Activated T-cell treated with anti-CD3 and anti-CD28 coated beads, Interleukin-2, amount 50 U/mL, for 72 hours (primary cell): ENCODE data around the gene LRRTM4. TPM values are rescaled to one million over a fixed set of nuclear protein-coding genes. Genes with fewer than 3 reads are reported as not detected.
"Not testable (repeated sequence)": the region's sequence is repeated elsewhere in the genome, so short reads cannot be mapped to it uniquely, and the experiment has no call there.

Experiments used
- ATAC-seq, 2 donors: fragments of 150-1000 bp; cut with Tn5 transposase; replicated peaks in 1 of 2; 2 replicates each; pipeline ENCODE4 v1.10.0; 2021; ENCODE audit warnings: moderate library complexity in 2 of 2, mild to moderate bottlenecking in 1 of 2
- DNase-seq, 2 donors: peaks; one replicate each; pipeline ENCODE4 v3.0.0; 2021 to 2022; ENCODE audit warnings: mixed read lengths in 1 of 2
- H3K27ac Mint-ChIP-seq: one replicate; pipeline ENCODE4 v1.8.0; 2022; ENCODE audit warnings: mild to moderate bottlenecking, moderate library complexity, mixed read lengths
- H3K27me3 Mint-ChIP-seq: one replicate; pipeline ENCODE4 v1.8.0; 2022; ENCODE audit warnings: low read depth, mixed read lengths
- H3K36me3 Mint-ChIP-seq, 2 donors: one replicate each; pipeline ENCODE4 v1.8.0; 2022; ENCODE audit warnings: mixed read lengths in 2 of 2, mild to moderate bottlenecking in 1 of 2; ENCODE audit not compliant: insufficient read depth in 2 of 2
- H3K4me1 Mint-ChIP-seq: one replicate; pipeline ENCODE4 v1.8.0; 2022; ENCODE audit warnings: low read depth, mixed read lengths
- H3K4me3 Mint-ChIP-seq, 2 donors: one replicate each; pipeline ENCODE4 v1.8.0; 2022; ENCODE audit warnings: mild to moderate bottlenecking in 2 of 2, mixed read lengths in 2 of 2, moderate library complexity in 2 of 2
- H3K9me3 Mint-ChIP-seq, 2 donors: one replicate each; pipeline ENCODE4 v1.8.0; 2022; ENCODE audit warnings: mixed read lengths in 2 of 2
- total RNA-seq, 2 donors: library from RNA; stranded (reverse); gene quantifications; one replicate each; pipeline ENCODE4 v1.2.3, GENCODE V29; 2022

The LRRTM4 gene
- total RNA-seq, 2 donors from 2014 or later: not detected

DNA sequence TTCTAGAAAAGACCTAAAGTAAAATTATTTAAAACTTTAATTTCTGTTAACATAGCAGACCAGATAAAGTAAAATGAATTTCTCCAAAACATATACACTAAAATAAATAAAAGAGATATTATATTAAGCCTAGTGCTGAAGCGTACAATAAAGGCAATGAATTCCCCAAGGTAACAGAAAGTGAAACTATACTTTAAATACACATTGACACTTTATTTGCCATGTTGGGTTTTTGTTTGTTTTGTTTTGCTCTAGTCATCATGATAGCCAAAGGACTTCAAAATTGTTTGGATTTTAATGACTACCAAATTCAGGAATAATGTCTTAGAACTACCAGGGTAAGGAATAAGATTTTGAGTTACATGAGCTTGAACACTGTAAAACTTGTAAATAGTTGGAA, 413.3 kb downstream of the LRRTM4 start:
- peaks cover 1 to 2% of the 10 kb centered on the region in 2 donors for H3K36me3 Mint-ChIP-seq
- no peaks in the 10 kb centered on the region for H3K4me1 Mint-ChIP-seq
- H3K9me3 Mint-ChIP-seq: peaks cover 12 to 13% of the 10 kb centered on the region in 2 donors
- H3K4me3 Mint-ChIP-seq: no peak overlapping the region
- H3K27me3 Mint-ChIP-seq: no peaks in the 10 kb centered on the region
- H3K27ac Mint-ChIP-seq: no peak overlapping the region
- DNase-seq: no peak
- ATAC-seq: no peak

DNA sequence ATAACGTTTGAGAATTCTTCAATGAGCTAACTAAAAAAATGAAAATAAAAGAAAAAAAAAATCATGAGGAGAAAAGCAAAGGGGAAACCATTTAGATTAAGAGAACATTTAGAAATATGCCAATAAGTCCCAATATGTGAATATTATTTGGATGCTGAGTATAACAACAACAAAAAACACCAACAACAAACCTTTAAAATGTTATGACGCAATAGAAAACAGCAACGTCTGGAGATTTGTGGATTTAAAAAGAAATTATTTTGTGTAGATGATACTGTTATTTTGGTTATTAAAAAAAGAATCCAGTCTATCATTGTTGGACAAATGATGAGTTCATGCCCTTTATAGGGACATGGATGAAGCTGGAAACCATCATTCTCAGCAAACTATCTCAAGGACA, 417.2 kb downstream of the LRRTM4 start:
- H3K9me3 Mint-ChIP-seq: peaks cover 8 to 13% of the 10 kb centered on the region in 2 donors
- no peak for DNase-seq
- no peak overlapping the region for H3K4me3 Mint-ChIP-seq
- no peak overlapping the region for H3K27ac Mint-ChIP-seq
- no peaks in the 10 kb centered on the region for H3K4me1 Mint-ChIP-seq
- no peak for ATAC-seq
- H3K27me3 Mint-ChIP-seq: no peaks in the 10 kb centered on the region
- no peaks in the 10 kb centered on the region for H3K36me3 Mint-ChIP-seq

DNA sequence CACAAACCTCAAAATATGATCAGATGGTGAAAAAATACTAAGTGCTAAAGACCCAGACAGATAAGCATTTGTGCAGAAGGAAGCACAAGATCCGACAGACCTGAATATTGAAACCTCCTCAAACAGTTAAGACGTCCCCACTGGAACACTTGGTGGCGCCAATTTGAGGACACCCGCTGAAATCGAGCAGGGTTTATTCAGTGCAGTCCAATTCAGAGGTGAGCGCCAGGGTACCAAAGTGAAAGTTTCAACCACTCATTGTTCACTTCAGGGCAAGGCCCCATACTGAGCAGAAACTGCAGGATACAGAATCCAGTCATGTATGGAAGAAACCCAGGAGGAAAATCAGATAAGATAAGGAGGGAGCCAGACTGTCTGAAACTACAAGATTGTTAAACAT, 417.6 kb downstream of the LRRTM4 start:
- DNase-seq: no peak
- no peak for ATAC-seq
- peaks cover 8 to 13% of the 10 kb centered on the region in 2 donors for H3K9me3 Mint-ChIP-seq
- no peaks in the 10 kb centered on the region for H3K36me3 Mint-ChIP-seq
- no peak overlapping the region for H3K4me3 Mint-ChIP-seq
- no peaks in the 10 kb centered on the region for H3K27me3 Mint-ChIP-seq
- H3K4me1 Mint-ChIP-seq: no peaks in the 10 kb centered on the region
- H3K27ac Mint-ChIP-seq: no peak overlapping the region

DNA sequence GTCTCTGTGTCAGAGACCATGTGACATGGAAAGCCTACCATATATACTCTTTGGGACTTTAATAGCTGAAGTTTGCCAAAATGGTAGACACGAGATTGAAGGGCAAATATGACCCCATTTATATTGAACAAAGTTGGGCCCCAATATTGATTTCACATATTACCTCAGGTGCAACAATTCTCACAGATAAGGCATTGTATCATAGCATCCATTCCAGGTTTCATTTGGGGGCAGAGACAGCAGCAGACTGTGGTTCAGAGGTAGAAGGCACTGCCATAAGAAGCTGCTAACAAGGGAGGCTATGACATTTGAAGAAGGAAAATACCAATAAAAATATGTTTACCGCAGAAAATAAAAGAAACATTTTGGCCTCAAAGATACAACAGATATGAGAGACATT, 419.2 kb downstream of the LRRTM4 start:
- Mint-ChIP-seq H3K27ac (no peak overlapping the region), H3K4me3 (no peak overlapping the region), H3K4me1 (no peaks in the 10 kb centered on the region), H3K9me3 (peaks cover 7 to 11% of the 10 kb centered on the region in 2 donors), H3K36me3 (no peaks in the 10 kb centered on the region), H3K27me3 (no peaks in the 10 kb centered on the region)
- no peak for ATAC-seq
- no peak for DNase-seq

DNA sequence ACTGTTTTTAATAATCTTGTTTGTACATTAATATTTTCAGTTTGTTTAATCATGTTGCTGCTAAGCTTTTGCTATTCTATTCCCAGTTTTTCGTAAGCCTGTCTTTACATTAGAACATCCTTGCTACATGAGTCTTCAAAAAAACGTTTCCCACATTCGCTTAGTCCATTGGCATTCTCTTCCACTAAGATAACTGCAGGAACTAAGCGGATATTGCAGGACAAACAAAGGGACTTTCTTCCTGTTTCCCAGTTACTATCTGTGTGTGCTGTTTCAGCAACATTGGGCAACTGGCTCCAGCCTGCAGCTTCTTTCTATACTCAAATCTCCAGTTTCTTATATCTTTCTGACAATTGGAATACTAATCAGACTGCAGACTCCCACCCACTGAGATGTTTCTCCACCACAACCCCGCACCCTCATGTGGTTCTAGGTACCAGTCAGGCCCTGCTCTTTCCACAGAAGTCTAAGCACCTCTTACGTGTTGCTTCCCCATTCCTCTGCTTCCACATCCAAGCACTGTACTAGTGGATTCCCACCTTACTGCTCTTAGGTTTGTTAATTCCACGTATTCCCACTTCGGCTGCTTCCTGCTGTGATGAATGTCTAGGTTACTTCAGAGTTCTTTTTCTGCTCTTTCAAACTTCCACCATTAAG, 420.3 kb downstream of the LRRTM4 start:
- no peak for DNase-seq
- Mint-ChIP-seq H3K4me3 (no peak overlapping the region), H3K36me3 (no peaks in the 10 kb centered on the region), H3K4me1 (no peaks in the 10 kb centered on the region), H3K27me3 (no peaks in the 10 kb centered on the region), H3K9me3 (peaks cover 7 to 11% of the 10 kb centered on the region in 2 donors), H3K27ac (no peak overlapping the region)
- ATAC-seq: no peak

DNA sequence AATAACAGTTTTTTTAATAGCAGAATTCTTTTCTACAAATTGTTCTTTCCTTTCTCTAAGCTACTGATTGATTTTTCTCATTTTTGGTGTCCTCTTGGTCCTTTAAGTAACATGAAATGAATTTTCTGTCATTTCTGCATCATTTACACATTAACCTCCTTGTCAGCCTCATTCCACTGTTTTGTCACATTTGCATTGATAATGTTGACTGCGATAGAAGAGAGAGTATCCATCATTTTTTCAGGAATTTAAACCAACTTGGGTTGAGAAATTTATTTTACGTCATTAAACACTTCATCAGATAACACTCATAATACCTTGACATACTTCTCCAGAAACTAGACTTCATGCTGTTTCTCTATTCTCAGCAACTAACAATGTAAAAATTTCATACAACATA, 422.2 kb downstream of the LRRTM4 start:
- H3K4me1 Mint-ChIP-seq: no peaks in the 10 kb centered on the region
- H3K27me3 Mint-ChIP-seq: no peaks in the 10 kb centered on the region
- DNase-seq: no peak
- no peaks in the 10 kb centered on the region for H3K36me3 Mint-ChIP-seq
- ATAC-seq: no peak
- H3K27ac Mint-ChIP-seq: no peak overlapping the region
- no peak overlapping the region for H3K4me3 Mint-ChIP-seq
- peaks cover 7 to 10% of the 10 kb centered on the region in 2 donors for H3K9me3 Mint-ChIP-seq

DNA sequence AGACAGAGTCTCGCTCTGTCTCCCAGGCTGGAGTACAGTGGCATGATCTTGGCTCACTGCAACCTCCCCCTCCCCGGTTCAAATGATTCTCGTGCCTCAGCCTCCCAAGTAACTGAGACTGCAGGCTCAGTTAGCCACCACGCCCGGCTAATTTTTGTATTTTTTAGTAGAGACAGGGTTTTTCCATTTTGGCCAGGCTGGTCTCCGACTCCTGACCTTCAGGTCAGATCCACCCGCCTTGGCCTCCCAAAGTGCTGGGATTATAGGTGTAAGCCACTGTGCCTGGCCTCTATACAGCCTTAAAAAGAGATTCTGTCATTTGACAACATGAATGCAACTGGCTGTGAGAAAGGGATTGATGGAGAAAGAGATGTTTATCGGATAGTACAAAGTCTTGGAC, 426.7 kb downstream of the LRRTM4 start:
- H3K27ac Mint-ChIP-seq, H3K4me3 Mint-ChIP-seq, H3K9me3 Mint-ChIP-seq, H3K27me3 Mint-ChIP-seq, ATAC-seq, H3K4me1 Mint-ChIP-seq, H3K36me3 Mint-ChIP-seq, DNase-seq: not testable (repeated sequence)

DNA sequence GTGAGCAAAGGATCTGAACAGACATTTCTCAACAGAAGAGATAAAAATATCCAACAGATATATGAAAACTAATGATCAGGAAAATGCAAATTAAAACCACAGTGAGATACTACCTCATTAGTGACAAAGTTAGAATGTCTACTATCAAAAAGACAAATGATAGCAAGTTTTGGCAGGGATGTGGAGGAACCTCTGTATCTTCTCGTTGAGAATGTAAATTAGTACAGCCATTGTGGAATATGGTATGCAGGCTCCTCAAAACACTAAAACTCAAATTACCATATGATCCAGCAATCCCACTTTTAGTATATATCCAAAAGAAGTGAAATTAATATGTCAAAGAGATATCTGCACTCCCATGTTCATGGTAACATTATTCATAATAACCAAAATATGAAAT, 427.1 kb downstream of the LRRTM4 start:
- Mint-ChIP-seq H3K4me3 (no peak overlapping the region), H3K36me3 (peaks cover 0 to 2% of the 10 kb centered on the region in 2 donors), H3K9me3 (peaks cover 6% of the 10 kb centered on the region in 2 donors), H3K27ac (no peak overlapping the region), H3K4me1 (no peaks in the 10 kb centered on the region), H3K27me3 (no peaks in the 10 kb centered on the region)
- ATAC-seq (no peak), DNase-seq (no peak)

DNA sequence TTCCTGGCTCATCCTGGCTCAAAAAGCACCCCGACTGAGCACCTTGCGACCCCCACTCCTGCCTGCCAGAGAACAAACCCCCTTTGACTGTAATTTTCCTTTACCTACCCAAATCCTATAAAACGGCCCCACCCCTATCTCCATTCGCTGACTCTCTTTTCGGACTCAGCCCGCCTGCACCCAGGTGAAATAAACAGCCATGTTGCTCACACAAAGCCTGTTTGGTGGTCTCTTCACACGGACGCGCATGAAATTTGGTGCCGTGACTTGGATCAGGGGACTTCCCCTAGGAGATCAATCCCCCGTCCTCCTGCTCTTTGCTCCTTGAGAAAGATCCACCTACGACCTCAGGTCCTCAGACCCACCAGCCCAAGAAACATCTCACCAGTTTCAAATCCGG, 433.8 kb downstream of the LRRTM4 start:
- DNase-seq, H3K27me3 Mint-ChIP-seq, H3K4me1 Mint-ChIP-seq, ATAC-seq, H3K27ac Mint-ChIP-seq, H3K36me3 Mint-ChIP-seq, H3K4me3 Mint-ChIP-seq: not testable (repeated sequence)
- H3K9me3 Mint-ChIP-seq: peaks cover 12 to 13% of the 10 kb centered on the region in 2 donors

DNA sequence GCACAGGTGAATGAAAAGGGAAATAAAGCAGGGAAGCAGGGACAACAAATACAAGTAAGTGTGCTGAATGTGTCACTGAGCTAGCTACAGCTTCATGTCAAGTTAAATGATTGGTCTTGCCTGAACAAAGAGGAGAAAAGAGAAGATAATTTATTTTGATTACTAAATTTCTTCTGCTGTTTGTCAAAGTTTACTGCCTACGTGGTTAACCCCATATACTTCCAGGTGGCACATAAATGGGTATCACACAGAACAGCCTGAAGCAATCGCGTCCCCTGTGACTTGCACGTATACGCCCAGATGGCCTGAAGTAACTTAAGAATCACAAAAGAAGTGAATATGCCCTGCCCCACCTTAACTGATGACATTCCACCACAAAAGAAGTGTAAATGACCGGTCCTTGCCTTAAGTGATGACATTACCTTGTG, 434.2 kb downstream of the LRRTM4 start:
- Mint-ChIP-seq H3K4me1 (no peaks in the 10 kb centered on the region), H3K4me3 (no peak overlapping the region), H3K9me3 (peaks cover 9 to 11% of the 10 kb centered on the region in 2 donors), H3K36me3 (peaks cover 0 to 2% of the 10 kb centered on the region in 2 donors), H3K27ac (no peak overlapping the region), H3K27me3 (no peaks in the 10 kb centered on the region)
- ATAC-seq: no peak
- DNase-seq: no peak

DNA sequence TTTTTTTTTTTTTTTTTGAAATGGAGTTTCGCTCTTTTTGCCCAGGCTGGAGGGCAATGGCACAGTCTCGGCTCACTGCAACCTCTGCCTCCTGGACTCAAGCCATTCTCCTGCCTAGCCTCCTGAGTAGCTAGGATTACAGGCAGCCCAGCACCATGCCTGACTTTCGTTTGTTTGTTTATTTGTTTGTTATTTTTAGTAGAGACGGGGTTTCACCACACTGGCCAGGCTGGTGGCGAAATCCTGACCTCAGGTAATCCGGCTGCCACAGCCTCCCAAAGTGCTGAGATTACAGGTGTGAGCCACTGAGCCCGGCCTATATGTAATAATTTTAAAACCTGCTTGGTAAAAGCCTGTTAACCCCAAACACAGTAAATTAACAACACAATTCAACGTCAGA, 435.7 kb downstream of the LRRTM4 start:
- ATAC-seq (no peak), DNase-seq (no peak)
- H3K4me1 Mint-ChIP-seq: no peaks in the 10 kb centered on the region
- no peak overlapping the region for H3K27ac Mint-ChIP-seq
- H3K27me3 Mint-ChIP-seq: no peaks in the 10 kb centered on the region
- peaks cover 0 to 2% of the 10 kb centered on the region in 2 donors for H3K36me3 Mint-ChIP-seq
- H3K9me3 Mint-ChIP-seq: peaks cover 7% of the 10 kb centered on the region in 2 donors
- H3K4me3 Mint-ChIP-seq: no peak overlapping the region

DNA sequence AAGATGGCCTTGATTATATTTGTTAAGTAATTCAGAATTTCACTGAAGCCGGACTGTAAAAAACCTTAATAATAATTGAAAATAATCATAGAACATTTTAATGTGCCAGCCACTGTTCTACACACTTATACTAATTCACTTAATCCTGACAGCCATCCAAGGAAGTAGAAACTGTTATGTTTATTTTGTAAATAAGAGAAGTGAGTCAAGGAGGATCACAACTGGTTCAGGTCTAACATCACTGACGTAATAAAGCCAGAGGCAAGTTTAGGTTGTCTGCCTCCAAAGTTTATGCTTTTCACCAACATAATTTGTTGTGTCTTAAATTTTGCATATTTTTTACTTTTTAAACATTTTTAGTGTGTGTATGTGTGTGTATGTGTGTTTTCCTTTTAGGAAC, 436.1 kb downstream of the LRRTM4 start:
- Mint-ChIP-seq H3K4me1 (no peaks in the 10 kb centered on the region), H3K4me3 (no peak overlapping the region), H3K27ac (no peak overlapping the region), H3K9me3 (peaks cover 7% of the 10 kb centered on the region in 2 donors), H3K36me3 (peaks cover 0 to 2% of the 10 kb centered on the region in 2 donors), H3K27me3 (no peaks in the 10 kb centered on the region)
- ATAC-seq (no peak), DNase-seq (no peak)

DNA sequence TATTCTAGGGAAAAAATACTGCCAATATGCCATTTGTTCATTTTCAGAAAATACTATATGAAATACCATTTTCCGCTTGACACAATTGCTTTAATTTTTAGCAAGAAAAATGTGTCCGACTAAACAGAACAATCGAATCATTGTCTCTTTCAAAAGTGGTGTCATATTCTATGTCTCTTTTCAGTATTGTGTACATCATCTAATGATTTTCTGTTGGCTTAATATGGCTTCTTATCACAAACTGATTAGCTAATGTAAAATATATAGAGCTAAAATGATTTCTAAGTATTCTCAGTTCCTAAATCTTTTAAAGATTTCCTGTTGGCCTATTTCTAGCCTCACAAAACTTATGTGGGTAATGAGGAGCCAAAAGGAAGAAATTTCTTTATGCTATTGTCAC, 436.6 kb downstream of the LRRTM4 start:
- ATAC-seq: no peak
- Mint-ChIP-seq H3K27me3 (no peaks in the 10 kb centered on the region), H3K27ac (no peak overlapping the region), H3K4me3 (no peak overlapping the region), H3K36me3 (peaks cover 0 to 2% of the 10 kb centered on the region in 2 donors), H3K9me3 (peaks cover 8 to 11% of the 10 kb centered on the region in 2 donors), H3K4me1 (no peaks in the 10 kb centered on the region)
- DNase-seq: no peak

DNA sequence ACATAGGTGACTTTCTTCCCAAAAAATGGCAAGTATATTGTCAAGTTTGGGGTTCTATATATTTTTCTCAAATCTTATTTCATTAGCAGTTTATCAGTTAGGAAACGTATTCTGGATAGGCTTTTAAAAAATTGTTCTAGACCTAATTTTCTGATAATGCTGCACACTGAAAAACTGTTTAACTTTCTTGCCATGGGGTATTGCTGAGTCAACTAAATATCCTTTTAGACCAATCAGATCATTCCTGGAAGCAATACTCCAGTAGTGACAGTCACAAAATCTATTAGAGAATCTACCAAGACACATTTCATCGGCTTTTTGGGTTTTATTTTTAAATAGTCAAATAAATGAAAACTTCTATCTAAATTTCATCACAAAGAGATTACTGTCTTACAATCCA, 440.6 kb downstream of the LRRTM4 start:
- no peak overlapping the region for H3K4me3 Mint-ChIP-seq
- H3K27me3 Mint-ChIP-seq: no peaks in the 10 kb centered on the region
- peaks cover 4 to 9% of the 10 kb centered on the region in 2 donors for H3K9me3 Mint-ChIP-seq
- ATAC-seq (no peak), DNase-seq (no peak)
- H3K36me3 Mint-ChIP-seq: no peaks in the 10 kb centered on the region
- H3K4me1 Mint-ChIP-seq: no peaks in the 10 kb centered on the region
- H3K27ac Mint-ChIP-seq: no peak overlapping the region
